HG02970 (cell line): ENCODE data around the gene C3AR1.

Experiments
- ATAC-seq: cut with Tn5 transposase; IDR thresholded peaks from one replicate; pipeline ENCODE4 v1.9.1; 2021; ENCODE audit warnings: mild to moderate bottlenecking, moderate library complexity, moderate number of reproducible peaks; ENCODE audit not compliant: unreplicated experiment, low FRiP score

Gene C3AR1

DNA sequence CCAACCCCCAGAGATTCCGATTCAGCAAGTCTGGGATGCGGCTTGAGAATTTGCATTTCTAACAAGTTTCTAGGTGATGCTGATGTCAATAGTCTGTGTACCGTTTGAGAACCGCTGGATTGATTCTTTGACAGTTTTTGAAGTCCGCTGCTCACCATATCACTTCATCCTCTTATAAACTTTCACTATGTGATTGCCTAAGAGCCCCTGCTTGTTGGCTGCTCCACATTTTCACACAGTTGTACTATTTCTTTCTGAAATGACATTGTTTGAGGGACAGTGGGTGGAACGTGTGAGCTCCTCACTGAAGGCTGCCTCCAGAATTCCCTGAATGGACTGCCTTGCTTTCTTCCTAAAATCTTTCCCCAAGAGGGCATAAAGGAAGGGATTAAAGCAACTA, 7.7 kb downstream of the C3AR1 start:
- ATAC-seq: no peak

DNA sequence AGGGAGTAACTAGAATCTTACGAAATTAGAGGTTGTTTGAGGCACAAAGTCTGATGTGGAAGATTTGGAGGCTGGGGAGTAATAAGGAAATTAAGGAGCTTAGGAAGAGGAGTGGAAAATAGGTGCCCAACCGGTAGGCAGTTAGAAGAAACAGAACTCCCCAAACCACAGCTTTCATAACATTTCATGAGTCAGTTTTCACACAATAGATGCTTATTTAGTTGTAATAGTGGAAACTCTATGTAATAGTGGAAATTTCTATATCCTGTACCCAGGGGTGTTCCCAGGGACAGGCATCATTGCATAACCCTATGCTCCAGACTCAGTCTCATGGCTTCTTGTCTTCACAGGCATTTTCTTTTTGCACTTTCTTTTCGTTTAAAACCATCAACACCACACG, 8.3 kb downstream of the C3AR1 start:
- ATAC-seq: no peak

- no peak for ATAC-seq
These were observed 8.9 kb downstream of the C3AR1 start for GRCh38 chr12:8057306-8057705.

DNA sequence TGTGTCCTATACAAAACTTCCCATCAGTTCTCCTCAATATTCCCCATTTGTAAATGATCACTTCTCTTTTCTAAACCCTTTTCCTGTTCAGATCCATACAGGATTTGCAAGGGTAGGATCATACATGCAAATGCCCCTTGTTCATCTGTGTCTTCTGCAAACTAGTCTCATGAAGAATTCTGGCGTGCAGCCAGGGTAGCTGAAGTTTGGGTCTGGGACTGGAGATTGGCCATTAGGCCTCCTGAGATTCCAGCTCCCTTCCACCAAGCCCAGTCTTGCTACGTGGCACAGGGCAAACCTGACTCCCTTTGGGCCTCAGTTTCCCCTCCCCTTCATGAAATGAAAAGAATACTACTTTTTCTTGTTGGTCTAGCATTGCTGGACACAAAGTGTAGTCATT, 11.3 kb downstream of the C3AR1 start:
- ATAC-seq: no peak

DNA sequence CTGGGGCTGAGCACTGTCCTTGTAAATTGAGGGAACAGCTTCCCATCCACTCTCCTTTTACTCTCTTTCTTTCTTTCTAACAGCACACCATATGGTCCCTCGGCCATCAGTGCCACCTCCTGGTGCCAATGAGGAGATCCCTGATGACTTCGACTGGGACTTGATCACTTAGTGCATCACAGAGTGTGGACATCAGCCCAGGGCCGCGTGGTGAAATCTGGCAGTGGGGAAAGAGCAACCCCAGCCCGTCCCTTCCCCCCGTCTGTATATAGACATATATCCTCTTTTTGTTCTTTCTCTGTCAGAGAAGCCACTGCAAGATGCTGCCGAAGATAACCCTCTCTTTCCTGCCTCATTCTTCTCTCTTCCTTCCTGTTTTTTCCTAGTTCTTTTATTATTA, 13.5 kb downstream of the C3AR1 start:
- no peak for ATAC-seq

- no peak for ATAC-seq
These were observed 15.4 kb downstream of the C3AR1 start for GRCh38 chr12:8050600-8051250.

- ATAC-seq: no peak
These were observed 17.3 kb downstream of the C3AR1 start for GRCh38 chr12:8048906-8049305.

DNA sequence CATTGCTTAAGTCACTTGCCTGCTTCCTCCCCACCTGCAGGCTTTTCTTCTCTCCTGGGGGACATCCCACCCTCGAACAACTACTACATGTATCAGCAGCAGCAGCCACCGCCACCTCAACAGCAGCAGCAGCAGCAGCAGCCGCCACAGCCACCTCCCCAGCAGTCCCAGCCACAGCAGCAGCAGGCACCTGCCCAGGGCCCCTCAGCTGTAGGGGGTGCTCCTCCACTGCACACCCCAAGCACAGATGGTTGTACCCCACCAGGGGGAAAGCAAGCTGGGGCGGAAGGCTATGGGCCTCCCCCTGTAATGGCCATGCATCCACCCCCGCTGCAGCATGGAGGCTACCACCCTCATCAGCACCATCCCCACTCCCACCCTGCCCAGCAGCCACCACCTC, 18.3 kb downstream of the C3AR1 start:
- ATAC-seq: no peak

DNA sequence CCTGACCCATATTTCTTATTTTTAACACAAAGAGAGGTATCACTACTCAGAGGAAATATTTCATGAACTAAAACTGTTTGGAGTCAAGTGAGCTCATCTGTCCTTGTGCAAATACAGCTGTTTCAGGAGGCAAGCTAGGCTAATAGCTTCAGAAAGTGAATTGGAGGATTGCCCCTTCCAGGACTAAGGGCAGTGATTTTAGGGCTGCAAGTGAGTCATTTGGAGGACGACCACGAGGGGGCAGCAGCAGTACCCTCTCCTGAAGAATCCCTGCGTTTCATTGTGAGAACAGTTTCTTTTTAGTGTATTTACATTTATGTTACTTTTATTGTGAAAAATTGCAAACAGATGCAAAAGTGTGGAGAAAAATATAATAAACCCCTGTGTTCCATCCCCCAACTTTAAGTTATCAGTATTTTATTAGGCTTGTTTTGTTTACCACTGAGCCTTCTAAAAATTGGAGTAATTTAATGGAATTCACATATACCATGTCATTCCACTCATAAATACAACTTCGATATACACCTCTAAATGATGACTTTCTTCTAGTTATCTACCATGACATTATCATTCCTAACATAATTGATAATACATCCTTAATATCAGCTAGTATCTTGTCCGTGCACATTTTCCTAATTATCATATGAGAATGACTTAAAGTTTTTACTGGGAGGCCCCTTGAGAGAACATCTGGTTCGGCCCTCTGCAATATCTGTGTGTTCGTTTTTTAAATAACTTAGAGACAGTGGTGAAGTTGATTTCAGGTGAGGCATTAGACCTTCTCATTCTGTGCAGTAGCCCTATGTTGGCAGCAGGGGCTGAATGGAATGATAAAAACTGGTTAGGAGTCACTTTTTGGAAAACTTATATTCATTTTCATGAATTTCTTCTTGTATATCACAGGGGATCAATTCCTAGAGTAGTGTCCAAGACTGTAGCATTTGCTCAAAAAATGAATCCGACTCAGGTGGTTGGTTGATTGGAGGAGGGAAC, 19.9 kb downstream of the C3AR1 start:
- ATAC-seq: no peak

GRCh38 chr12:8040791-8041190, 25.4 kb downstream of the C3AR1 start:
- no peak for ATAC-seq

DNA sequence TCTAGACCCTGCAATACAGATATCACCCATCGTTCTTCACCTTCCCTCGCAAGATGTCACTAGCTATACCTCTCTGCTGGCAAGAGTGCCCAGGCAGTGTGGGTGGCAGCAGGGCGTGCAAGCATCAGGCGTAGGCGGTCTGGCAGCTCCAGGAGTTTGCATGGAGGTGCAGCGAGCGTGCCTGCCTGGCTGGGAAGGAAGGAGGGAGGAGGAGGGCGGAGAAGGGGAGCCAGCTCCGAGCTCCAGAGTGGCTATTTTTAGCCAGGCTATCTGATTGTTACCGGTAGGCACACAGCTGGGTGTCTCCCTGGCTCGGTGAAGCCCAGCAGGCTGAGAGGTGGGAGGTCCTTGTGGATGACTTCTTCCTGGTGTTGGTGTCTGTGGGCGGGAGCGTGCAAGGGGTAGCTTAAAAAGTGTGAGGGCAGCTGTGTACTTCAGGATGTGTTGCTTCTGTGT, 27.5 kb downstream of the C3AR1 start:
- no peak for ATAC-seq

DNA sequence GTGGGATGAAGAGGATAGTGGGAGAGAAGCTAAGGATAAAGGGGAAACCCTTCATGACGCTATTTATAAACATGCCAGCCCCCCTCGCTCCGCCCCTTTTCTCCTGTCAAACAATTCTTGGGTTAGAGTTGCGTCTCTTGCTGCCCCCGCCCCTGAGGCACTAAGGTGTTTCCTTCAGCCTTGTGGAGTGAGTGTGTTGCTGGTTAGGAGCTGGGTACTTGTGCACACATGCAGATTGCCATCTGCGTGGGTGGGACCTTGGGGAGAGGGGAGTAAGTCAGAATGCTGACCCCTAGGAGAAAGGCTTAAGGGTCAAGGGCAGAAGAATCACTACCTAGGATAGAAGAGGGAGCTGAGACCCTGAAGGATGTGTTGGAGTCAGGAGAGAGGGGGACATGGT, 28.2 kb downstream of the C3AR1 start:
- no peak for ATAC-seq

GRCh38 chr12:8037046-8037663, 29.0 kb downstream of the C3AR1 start:
- no peak for ATAC-seq

DNA sequence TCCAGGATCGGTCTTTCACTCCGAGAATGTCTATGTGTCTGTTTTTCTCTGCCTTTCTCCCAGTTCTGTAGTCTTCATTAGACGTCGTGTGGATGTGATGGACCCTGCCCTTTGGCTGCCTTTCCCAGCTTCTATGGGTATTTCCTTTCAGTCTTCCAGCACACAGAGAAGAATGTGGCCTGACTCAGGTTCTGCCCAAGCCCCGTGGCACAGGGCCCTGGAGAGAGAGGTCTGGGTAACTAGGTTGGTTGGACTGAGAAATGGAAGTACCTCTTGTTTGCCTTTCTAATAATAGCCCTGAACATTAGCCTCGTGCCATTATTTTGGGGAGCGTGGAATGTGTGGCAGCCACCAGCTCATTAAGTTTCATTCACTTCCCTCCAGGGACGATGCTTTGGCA, 29.8 kb downstream of the C3AR1 start:
- no peak for ATAC-seq

DNA sequence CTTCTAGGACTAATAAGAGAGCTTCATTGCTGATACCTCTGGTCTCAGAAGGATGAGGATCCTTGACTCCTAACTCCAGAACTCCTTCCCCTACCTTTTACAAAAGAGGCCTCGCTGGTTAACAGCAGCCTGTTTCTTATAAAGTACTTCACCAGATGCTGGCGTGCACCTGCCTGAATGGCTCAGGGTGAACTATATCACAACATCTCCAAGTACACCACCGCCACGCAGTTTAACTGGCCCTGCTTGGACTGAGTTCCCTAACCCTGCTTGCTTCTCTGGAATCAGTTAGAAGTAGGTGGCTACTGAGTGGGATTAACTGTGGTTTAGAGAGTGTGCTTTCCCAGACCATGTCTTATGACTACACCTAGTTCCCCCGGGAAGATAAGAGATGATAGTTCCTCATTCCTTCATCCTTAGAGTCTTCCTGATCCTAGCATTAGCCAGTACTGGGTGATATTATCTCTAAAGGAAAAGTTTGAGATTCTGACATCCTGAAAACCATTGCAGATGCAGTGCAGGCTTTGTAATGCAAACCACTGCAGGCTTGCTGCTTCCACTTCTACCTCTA, 30.6 kb downstream of the C3AR1 start:
- ATAC-seq: no peak

DNA sequence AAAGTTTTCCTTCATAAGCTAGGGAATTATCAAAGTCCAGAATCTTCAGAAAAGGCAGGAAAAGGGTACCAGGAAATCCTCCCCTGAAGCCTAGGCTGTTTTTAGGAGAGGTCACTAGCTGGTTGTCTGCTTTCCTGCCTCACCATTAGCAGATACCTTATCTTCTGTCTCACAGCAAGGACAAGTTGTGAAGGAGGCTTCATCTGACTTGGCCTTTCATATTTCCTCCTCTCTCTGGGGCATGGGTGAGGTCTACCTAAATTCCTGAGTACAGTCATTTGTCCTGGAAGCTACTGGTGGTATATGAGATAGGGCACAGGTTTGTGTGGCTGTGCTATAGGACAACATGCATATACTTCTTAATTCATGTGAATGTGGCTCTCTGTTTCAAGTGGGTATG, 31.4 kb downstream of the C3AR1 start:
- no peak for ATAC-seq

- no peak for ATAC-seq
These were observed 32.8 kb downstream of the C3AR1 start for GRCh38 chr12:8033153-8034044.

- ATAC-seq: peak; percentile 65
These were observed 33.7 kb downstream of the C3AR1 start, which contains the start of gene FOXJ2 for GRCh38 chr12:8032242-8033152. Gene FOXJ2 (plus strand): TSS chr12:8032716. CDS start chr12:8039833, 7,117 bp downstream.

GRCh38 chr12:8031872-8032241, 34.3 kb downstream of the C3AR1 start:
- ATAC-seq: no peak
